HepG2 (cell line): ENCODE results near the gene PRDM10. TPM values are rescaled to one million over a fixed set of nuclear protein-coding genes. Genes with fewer than 3 reads are reported as not detected.

Experiments
- ATAC-seq: fragments of 200-7000 bp; cut with Tn5 transposase; 3 replicates; pipeline ENCODE4 v1.9.1; 2020; ENCODE audit warnings: mild to moderate bottlenecking, moderate library complexity
- BruUV-seq: library from RNA; stranded (reverse); fragments of 400-500 nt; replicated peaks from 2 replicates; lab custom pipeline; 2021; lab: Mats Ljungman, UMichigan
- CTCF ChIA-PET: fragments of 300-600 bp; formaldehyde crosslinking; extraction: SDS; loops from one replicate; lab custom pipeline; 2021; ENCODE audit warnings: low total read pairs, inconsistent platforms, low intra/inter-chr PET ratio; lab: Yijun Ruan, JAX
- POLR2A ChIA-PET: fragments of 350-600 bp; sonication (Branson Sonifier 250); formaldehyde crosslinking; loops from one replicate; lab custom pipeline; 2020; ENCODE audit warnings: antibody characterized with exemption, inconsistent platforms; lab: Yijun Ruan, JAX
- DNase-seq: peaks from one replicate; pipeline ENCODE4 v3.0.0-alpha.2; 2015; ENCODE audit warnings: low spot score
- FAIRE-seq: peaks from 3 replicates; lab custom pipeline; 2011; peaks lifted over from hg19 to GRCh38; lab: Jason Lieb, UNC
- H2AFZ ChIP-seq: one replicate; pipeline ENCODE4 v1.6.1; 2011; ENCODE audit warnings: low read length, inconsistent platforms
- H3K27ac ChIP-seq: fragments of 300-600 bp; 3 replicates; pipeline ENCODE4 v1.8.0; 2011; ENCODE audit warnings: mixed run types, mild to moderate bottlenecking, mixed read lengths, low read length, inconsistent platforms; ENCODE audit not compliant: insufficient read depth; ENCODE audit errors: extremely low read length
- H3K27me3 ChIP-seq, 2 experiments: fragments of 200-600 bp in 1 of 2; 2 replicates in 1 of 2; 3 replicates in 1 of 2; pipeline versions ENCODE4 v1.6.0 to v1.8.0; 2011; ENCODE audit warnings: low read length in 2 of 2, mild to moderate bottlenecking in 2 of 2, moderate library complexity in 2 of 2, inconsistent platforms in 1 of 2; ENCODE audit not compliant: insufficient read depth in 2 of 2, control insufficient read depth in 1 of 2
- H3K36me3 ChIP-seq, 2 experiments: fragments of 200-600 bp in 1 of 2; replicated peaks in 1 of 2; 2 replicates in 1 of 2; 3 replicates in 1 of 2; pipeline versions ENCODE4 v1.5.1 to v1.8.0; 2011; ENCODE audit warnings: low read length in 2 of 2, inconsistent platforms in 1 of 2; ENCODE audit not compliant: insufficient read depth in 2 of 2, control insufficient read depth in 1 of 2
- H3K4me1 ChIP-seq: 2 replicates; pipeline ENCODE4 v1.5.1; 2012; ENCODE audit warnings: low read length, inconsistent platforms; ENCODE audit not compliant: insufficient read depth
- H3K4me2 ChIP-seq: 2 replicates; pipeline ENCODE4 v1.6.0; 2011; ENCODE audit warnings: low read depth, low read length, inconsistent platforms
- H3K4me3 ChIP-seq, 3 experiments: fragments of 200-600 bp in 1 of 3; sonication (generic), shearing (Covaris generic) in 1 of 3; replicated peaks in 1 of 3; 2 replicates each; pipeline ENCODE4 v1.5.1; 2011 to 2016; ENCODE audit warnings: low read length in 3 of 3, inconsistent platforms in 2 of 3, low read depth in 2 of 3, mild to moderate bottlenecking in 2 of 3, control low read depth in 1 of 3, mixed read lengths in 1 of 3; ENCODE audit not compliant: insufficient read depth in 1 of 3
- H3K79me2 ChIP-seq: one replicate; pipeline ENCODE4 v1.6.1; 2011; ENCODE audit warnings: low read length, inconsistent platforms; ENCODE audit not compliant: insufficient read depth
- H3K9ac ChIP-seq: 2 replicates; pipeline ENCODE4 v1.6.0; 2011; ENCODE audit warnings: mild to moderate bottlenecking, low read depth, low read length, inconsistent platforms; ENCODE audit not compliant: insufficient read depth
- H3K9me3 ChIP-seq: 2 replicates; pipeline ENCODE4 v1.5.1; 2012; ENCODE audit warnings: mild to moderate bottlenecking, low read length
- H4K20me1 ChIP-seq: 2 replicates; pipeline ENCODE4 v1.6.0; 2011; ENCODE audit warnings: inconsistent platforms, mild to moderate bottlenecking, low read length, moderate library complexity; ENCODE audit not compliant: insufficient read depth
- AHDC1 ChIP-seq: sonication (generic); formaldehyde crosslinking; IDR thresholded peaks from 2 replicates; pipeline ENCODE4 v1.5.1; 2020; ENCODE audit warnings: mild to moderate bottlenecking, missing genetic modification reagents, borderline replicate concordance
- EZH2 ChIP-seq: conservative IDR thresholded peaks from 2 replicates; pipeline ENCODE4 v1.6.1; 2012; ENCODE audit warnings: mild to moderate bottlenecking, low read depth, low read length, moderate library complexity
- FOXO1 ChIP-seq: sonication (generic); formaldehyde crosslinking; IDR thresholded peaks from 2 replicates; pipeline ENCODE4 v1.4.0; 2020; ENCODE audit warnings: missing genetic modification reagents
- GABPA ChIP-seq, 2 experiments: IDR thresholded peaks; 2 replicates each; pipeline ENCODE4 v1.6.1; 2011 to 2016; ENCODE audit warnings: low read depth in 2 of 2, low read length in 1 of 2, missing biosample characterization in 1 of 2, missing genetic modification characterization in 1 of 2
- HDAC1 ChIP-seq: sonication (generic); formaldehyde crosslinking; IDR thresholded peaks from 2 replicates; pipeline ENCODE4 v1.5.1; 2020; ENCODE audit warnings: mild to moderate bottlenecking, missing genetic modification reagents
- JDP2 ChIP-seq: sonication (generic); formaldehyde crosslinking; IDR thresholded peaks from 2 replicates; pipeline ENCODE4 v1.8.1; 2022; ENCODE audit warnings: missing genetic modification reagents, borderline replicate concordance
- PHF21A ChIP-seq: sonication (generic); formaldehyde crosslinking; IDR thresholded peaks from 2 replicates; pipeline ENCODE4 v1.5.0; 2020; ENCODE audit warnings: mild to moderate bottlenecking, missing genetic modification reagents
- RFXANK ChIP-seq: IDR thresholded peaks from 2 replicates; pipeline ENCODE4 v1.6.1; 2016
- SP5 ChIP-seq: IDR thresholded peaks from 2 replicates; pipeline ENCODE4 v1.6.1; 2016; ENCODE audit warnings: low read depth, borderline replicate concordance
- TCF7L2 ChIP-seq: IDR thresholded peaks from 2 replicates; pipeline ENCODE4 v1.6.1; 2011; ENCODE audit warnings: mild to moderate bottlenecking, low read depth, low read length, moderate library complexity
- ZBTB7A ChIP-seq: sonication (generic); formaldehyde crosslinking; IDR thresholded peaks from 2 replicates; pipeline ENCODE4 v1.8.0; 2022; ENCODE audit warnings: mild to moderate bottlenecking, missing genetic modification reagents
- ZFP41 ChIP-seq: sonication (generic); formaldehyde crosslinking; IDR thresholded peaks from 2 replicates; pipeline ENCODE4 v1.4.0; 2020; ENCODE audit warnings: mild to moderate bottlenecking, missing genetic modification reagents, borderline replicate concordance
- ZFX ChIP-seq: sonication (generic); formaldehyde crosslinking; IDR thresholded peaks from 2 replicates; pipeline ENCODE4 v1.4.0; 2020; ENCODE audit warnings: mild to moderate bottlenecking, low read depth, missing genetic modification reagents, moderate library complexity
- ZNF354B ChIP-seq: sonication (generic); formaldehyde crosslinking; IDR thresholded peaks from 2 replicates; pipeline ENCODE4 v1.8.0; 2022; ENCODE audit warnings: mild to moderate bottlenecking, missing genetic modification reagents
- ZNF597 ChIP-seq: sonication (generic); formaldehyde crosslinking; IDR thresholded peaks from 2 replicates; pipeline ENCODE4 v1.5.0; 2020; ENCODE audit warnings: missing genetic modification reagents
- WGBS: methylation state at CpG from one replicate; pipeline ENCODE4 v1.1.6; 2017; ENCODE audit warnings: low lambda C conversion rate; 5-methylcytosine and 5-hydroxymethylcytosine counted together
- in situ Hi-C: cut with HindIII; loops from 2 replicates; pipeline ENCODE4 v1.10.0; 2017; ENCODE audit warnings: low pct_unique_long_range_greater_than_20kb; ENCODE audit not compliant: extremely low pct_ligation_motif_present
- intact Hi-C: fragments of 100-400 bp; cut with micrococcal nuclease; formaldehyde crosslinking; loops from one replicate; pipeline ENCODE4 v1.10.0; 2022; ENCODE audit not compliant: unreplicated experiment
- polyA plus RNA-seq, 8 experiments: library from polyadenylated mRNA; depleted of rRNA in 3 of 8; stranded (reverse) in 7 of 8; unstranded in 1 of 8; fragments of >200 nt; fragmentation: Illumina TruSeq in 4 of 8; extraction: Trizol in 4 of 8; gene quantifications; 2 replicates each; pipeline versions ENCODE4 v1.2.1 to v1.2.3, GENCODE V29; 2011 to 2016; ENCODE audit warnings: low read depth in 4 of 8, missing spikeins in 1 of 8, mixed read lengths in 1 of 8; ENCODE audit not compliant: insufficient read depth in 1 of 8
- total RNA-seq, 5 experiments: library from RNA; depleted of rRNA; stranded (reverse); fragments of >200 nt; fragmentation: Illumina TruSeq; extraction: Trizol; gene quantifications; 2 replicates each; pipeline ENCODE4 v1.2.3, GENCODE V29; 2016; ENCODE audit warnings: low read depth in 1 of 5

PRDM10 gene
- total and polyA plus RNA-seq, 2 of the 13 experiments (the other 11 are each of a cell fraction or from before 2014, with no cell fraction given), result 5.7 to 5.8 TPM

- DNase-seq (no peak), ATAC-seq (peak; percentile 59), FAIRE-seq (no peak)
- peak overlapping the region; percentile 68 for H3K27ac ChIP-seq
- CTCF ChIA-PET, result no interaction called here
- H3K36me3 ChIP-seq, result peaks cover 5 to 26% of the 10 kb centered on the region in 2 experiments
- H3K4me3 ChIP-seq, result peak overlapping the region; percentile 89 to 98 (median 94)
- TF ChIP-seq SP5 (CRISPR knock-in tag) (no peak), FOXO1 (CRISPR knock-in tag) (no peak), ZFP41 (CRISPR knock-in tag) (no peak), RFXANK (CRISPR knock-in tag) (no peak), ZFX (CRISPR knock-in tag) (no peak), PHF21A (0 out of 2 replicates have a peak, but pooled peaks have one; percentile 35), ZBTB7A (CRISPR knock-in tag) (0 out of 2 replicates have a peak, but pooled peaks have one; percentile 53), EZH2 (no peak), TCF7L2 (no peak), ZNF354B (CRISPR knock-in tag) (no peak), HDAC1 (no peak), ZNF597 (CRISPR knock-in tag) (no peak), AHDC1 (CRISPR knock-in tag) (0 out of 2 replicates have a peak, but pooled peaks have one; percentile 22), JDP2 (no peak), GABPA (IDR thresholded peaks at IDR 0.05; ENCODE audit: low read depth, low read length) (no peak), GABPA (CRISPR knock-in tag; IDR thresholded peaks at IDR 0.05; ENCODE audit: low read depth) (no peak)
- BruUV-seq, result no TSS peak
- peak overlapping the region; percentile 74 for H3K9ac ChIP-seq
- no peaks in the 10 kb centered on the region for H3K9me3 ChIP-seq
- WGBS, result 27% methylated on average over 9 of the region's 9 CpGs
- POLR2A ChIA-PET, result interaction anchor here (0.9 to 1.3 kb wide), 3 partner anchors 107 to 268 kb away, joined by 3 to 4 read pairs (median 3); no protein-coding TSS in a partner anchor
- peak overlapping the region; percentile 6 for H2AFZ ChIP-seq
- no peaks in the 10 kb centered on the region; a peak in 1 of 5 replicates for H3K27me3 ChIP-seq
- in situ Hi-C loops (no loop called here), intact Hi-C loops (loop anchor here (10.0 kb wide), 1 partner anchor 131 kb away; no protein-coding TSS in a partner anchor)
- peaks cover 34% of the 10 kb centered on the region for H3K4me1 ChIP-seq
- peaks cover 34% of the 10 kb centered on the region for H3K79me2 ChIP-seq
- H3K4me2 ChIP-seq, result peak overlapping the region; percentile 94
- 0 out of 2 replicates have a peak, but pooled peaks cover 2% of the 10 kb centered on the region for H4K20me1 ChIP-seq
Measured at GRCh38 chr11:129896062-129896461, 106.6 kb downstream of the PRDM10 start.
